Dedifferentiated amniotic fluid mesenchymal stem cell (primary cell): ENCODE results near the gene TTC28.

Experiments
- DNase-seq: peaks from one replicate; pipeline ENCODE4 v3.0.0-alpha.2; 2016; ENCODE audit errors: extremely low spot score

The TTC28 gene

DNA sequence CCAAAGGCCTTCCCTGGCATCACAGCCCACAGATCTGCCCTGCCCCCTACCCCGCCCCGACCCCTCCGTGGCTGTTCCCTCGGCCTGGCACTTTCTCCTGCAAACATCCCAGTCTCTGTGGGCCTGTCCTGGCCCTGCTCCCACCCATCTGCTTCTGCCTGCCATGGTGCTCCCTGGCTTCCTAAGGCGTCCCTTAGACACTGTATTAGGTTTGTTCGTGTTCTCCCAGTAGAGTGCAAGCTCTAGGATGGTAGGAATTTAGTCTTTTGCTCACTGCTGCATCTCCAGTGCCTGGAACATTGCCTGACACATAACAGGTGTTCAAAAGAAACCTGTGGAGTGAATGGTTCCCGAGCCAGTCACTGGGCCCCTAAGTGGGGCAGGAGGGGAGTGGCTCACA lies 690.9 kb downstream of the TTC28 start:
- DNase-seq, result no peak

GRCh38 chr22:27987557-27987956 lies 692.1 kb downstream of the TTC28 start:
- peak; percentile 56 for DNase-seq

- no peak for DNase-seq
These were observed 692.7 kb downstream of the TTC28 start for GRCh38 chr22:27986937-27987336.

GRCh38 chr22:27986459-27986858 lies 693.2 kb downstream of the TTC28 start:
- DNase-seq, result no peak

GRCh38 chr22:27985323-27986275 lies 694.0 kb downstream of the TTC28 start:
- DNase-seq, result no peak

GRCh38 chr22:27984723-27985122 lies 694.9 kb downstream of the TTC28 start:
- DNase-seq, result no peak

- no peak for DNase-seq
These were observed 695.5 kb downstream of the TTC28 start for GRCh38 chr22:27984001-27984695.

DNA sequence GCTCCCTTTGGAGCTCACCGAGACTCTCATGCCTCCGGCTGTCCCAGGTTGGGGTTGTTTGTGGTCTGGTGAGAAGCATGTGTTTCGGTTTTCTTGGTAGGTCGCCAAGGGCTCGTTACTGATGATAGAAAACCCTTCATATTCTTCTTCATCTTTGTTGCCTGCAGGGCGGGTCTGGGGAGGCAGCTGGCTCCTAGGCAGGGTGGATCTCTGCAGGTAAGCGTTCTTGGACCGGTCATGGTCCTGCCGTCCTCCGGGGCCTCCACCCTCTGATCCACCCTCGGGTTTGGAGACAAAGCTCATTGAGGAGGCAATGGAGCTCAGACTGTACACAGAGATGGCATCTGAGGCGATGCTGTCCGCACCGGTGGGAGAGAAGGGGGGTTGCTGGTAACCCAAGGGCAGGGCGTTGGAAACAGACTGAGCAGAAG lies 696.3 kb downstream of the TTC28 start:
- no peak for DNase-seq

DNA sequence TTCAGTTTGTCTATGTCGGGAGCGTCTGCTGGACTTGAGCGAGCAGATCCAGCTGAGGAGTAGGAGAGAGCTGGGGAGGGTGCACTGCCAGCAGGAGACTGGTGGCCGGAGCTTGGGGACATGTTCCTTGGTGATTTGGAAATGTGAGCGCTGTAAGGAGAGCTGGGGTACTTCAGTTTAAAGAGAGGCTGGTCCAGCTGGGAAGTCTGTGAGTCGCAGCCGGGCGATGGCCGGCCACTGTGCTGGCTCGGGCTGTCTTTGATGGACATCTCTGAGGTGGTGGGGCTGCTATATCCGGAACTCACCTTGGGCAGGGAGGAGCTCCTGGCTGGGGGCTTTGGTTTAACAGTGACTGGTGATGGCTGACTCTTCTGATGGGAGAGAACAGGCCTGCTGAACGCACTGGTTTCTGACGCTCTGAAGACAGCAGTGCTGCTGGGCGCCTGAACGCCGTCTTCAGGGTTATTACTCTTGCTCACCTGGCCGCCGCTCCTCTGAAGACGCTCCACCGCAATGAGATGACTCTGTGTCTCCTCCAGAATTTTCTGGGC lies 696.9 kb downstream of the TTC28 start:
- DNase-seq, result no peak

DNA sequence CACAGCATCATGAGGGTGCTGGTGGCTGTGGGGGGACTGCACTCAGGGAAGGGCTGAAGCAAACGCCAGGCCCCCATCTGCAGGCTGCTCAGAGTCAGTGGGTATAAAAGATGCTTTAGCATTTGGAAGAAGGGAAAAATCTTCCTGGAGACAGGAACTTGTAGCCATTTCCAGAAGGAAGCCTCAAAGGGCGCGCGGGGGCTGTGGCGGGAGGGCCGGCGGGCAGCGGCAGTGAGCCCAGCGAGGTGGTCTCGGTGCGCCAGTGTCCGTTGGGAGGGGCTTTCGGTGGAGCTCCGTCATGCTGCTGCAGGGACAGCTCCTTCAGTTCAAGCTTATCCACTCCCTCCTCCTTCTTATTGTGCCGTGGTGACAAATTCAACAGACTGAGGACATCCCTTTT lies 697.5 kb downstream of the TTC28 start:
- no peak for DNase-seq

DNA sequence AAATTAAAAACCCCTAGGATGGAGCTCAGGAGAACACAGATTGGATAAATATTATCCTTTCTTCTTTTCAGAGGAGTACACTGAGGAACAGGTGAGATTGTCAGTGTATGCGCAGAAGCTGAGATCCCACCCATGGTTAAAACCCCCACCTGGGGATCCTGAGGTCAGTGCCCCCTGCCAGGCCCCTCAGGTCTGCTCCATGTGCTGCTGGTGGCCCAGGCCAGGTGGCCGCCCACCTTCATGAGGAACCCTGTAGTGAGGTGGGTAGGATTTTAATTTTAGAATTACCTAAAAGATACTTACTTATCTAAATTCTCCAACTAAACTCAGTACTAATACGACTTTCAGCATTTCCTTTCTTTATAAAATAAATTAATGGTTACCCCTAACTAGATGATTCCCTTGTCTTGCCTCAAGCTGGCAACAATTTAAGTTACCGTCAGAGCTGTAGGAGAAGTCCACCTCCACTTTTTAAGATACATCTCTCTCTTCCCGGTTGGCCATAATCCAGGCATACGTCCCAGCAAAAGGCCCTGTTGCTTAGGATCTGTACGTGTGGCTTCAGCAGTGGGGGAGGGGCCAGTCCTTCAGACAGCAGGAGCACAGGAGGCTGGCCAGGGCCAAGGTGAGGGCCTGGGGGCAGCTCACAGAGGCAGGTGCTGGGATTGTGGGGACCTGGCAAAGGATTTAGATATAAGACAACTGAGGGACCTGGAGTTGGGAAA lies 699.1 kb downstream of the TTC28 start:
- no peak for DNase-seq

DNA sequence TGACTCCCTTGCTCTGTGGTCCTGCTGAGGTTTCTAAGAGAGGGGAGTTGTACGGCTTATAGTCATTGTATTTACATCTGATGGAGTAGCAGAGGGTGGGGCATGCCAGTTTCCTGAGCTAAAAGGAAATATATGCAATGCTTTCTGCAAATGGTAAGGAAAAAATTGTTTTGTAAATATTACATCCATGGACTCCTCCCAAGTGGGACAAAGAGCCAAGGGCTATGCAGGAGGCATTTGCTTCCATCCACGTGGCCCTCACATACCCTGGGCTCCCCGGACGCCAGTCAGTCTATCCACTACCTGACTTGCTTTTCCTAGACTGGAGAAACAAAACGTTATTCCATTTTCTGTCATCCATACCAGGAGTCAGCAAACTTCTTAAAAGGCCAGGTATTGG lies 700.8 kb downstream of the TTC28 start:
- DNase-seq, result no peak

DNA sequence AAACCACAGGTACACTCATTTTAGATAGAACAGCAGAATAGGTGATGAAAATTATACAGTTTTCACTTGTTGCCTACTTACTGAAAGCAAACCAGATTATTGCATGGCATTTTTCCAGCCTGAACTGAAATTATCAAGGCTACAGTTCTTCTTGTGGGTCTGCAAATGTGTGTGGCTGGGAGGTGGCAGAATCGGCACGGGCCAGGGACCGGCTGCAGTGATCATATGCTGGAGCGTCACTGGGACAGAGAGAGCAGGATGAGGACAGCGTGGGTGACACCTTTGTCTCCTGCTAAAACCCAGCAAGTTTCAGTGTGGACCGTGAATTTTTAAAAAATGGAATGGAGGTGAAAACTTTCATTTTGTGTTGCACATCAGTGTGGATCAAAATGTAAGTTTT lies 701.3 kb downstream of the TTC28 start:
- no peak for DNase-seq

DNA sequence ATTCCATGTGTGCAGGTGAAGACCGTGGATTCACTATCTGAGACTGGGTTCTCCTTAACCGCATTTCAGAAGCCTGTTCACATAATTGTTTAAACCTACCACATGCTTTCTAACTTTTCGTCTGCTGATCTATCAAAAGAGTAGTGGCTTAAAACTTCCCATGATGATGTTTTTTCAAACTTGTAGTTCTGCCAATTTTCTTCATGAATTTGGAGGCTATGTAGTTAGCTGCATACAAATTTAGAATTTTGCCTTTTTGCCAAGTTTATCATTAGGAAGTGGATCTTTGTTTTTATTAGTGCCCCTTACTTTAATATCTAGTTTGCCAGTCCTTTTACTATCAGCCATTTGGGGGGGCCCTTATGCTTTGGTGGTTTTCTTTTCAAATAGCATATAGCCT lies 703.1 kb downstream of the TTC28 start:
- DNase-seq, result no peak

DNA sequence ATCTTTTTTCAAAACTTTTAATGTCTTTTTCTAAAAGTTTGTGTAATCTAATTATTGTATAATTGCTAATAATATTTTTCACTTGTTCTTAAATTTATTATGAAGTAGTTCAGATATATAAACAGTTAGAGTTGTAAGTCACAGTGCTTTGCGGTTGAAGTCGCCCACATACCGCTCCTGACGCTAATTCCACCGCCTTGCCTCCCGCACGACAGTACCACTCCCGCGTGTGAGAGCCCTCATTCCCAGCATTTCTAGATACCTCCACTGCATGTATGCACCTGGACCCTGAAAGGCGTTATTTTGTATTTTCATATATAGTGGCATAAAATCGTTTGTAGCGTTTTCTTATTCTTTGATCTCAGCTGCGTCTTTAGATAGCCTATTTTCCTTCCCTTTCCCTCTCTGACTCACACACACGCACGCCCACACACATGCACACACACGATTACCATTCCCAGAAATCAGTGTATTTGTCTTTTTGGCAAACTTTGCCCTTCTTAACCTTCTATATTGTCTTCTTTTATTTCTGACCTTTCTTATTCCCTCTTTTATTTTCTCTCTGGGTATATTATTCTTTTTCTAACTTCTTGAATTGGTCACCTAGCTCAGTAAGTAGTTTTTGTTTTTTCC lies 704.1 kb downstream of the TTC28 start:
- no peak for DNase-seq

DNA sequence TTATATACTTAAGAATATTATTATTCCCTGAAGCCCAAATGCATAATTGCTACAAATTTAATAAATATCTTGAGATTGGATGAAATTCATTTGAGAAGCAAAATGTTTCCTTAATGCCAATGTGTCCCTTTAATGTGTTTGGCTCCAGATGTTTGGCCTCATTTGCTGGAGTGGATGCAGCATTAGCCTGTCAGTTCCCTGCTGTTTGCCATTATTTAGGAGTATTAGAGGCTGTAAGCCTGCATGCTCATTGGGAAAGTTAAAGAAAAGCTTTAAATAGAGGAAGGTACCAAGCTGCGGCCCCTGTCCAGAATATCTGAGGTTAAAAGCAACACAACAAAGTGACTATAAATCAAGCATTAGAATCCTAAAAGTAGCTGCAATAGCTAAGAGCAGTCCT lies 705.8 kb downstream of the TTC28 start:
- DNase-seq, result no peak

- no peak for DNase-seq
These were observed 706.6 kb downstream of the TTC28 start for GRCh38 chr22:27972732-27973698.

DNA sequence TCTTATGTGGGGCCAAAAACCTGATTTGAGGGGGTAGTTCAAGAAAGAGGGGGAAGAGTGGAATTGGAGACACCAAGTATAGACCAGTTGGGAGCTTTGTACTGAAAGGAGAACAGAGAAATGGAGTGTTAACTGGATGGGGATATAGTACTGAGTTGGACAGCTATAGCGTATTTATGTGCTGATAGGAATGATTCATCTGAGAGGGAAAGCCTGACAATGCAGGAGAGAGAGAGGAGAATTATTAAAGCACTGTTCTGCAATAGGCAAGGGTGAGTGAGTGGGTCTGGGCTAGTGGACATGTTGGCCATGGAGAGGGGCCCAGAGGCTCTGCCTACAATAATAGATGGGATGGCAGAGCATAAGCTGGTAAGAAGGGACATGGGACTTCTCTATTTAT lies 707.7 kb downstream of the TTC28 start:
- DNase-seq, result no peak

GRCh38 chr22:27970596-27971220 lies 708.9 kb downstream of the TTC28 start:
- DNase-seq, result no peak
